Measurements from ENCODE around the gene ARHGAP12.

The ARHGAP12 gene

GRCh38 chr10:31759799-31760626 lies 168.6 kb downstream of the ARHGAP12 start:
- Histone ChIP-seq H3K9ac (ENCODE audit: low read depth, low read length) (peak overlapping the region; percentile 85), H3K4me1 (ENCODE audit: insufficient read depth, low read length) (peaks cover 63% of the 10 kb centered on the region), H3K36me3 (ENCODE audit: insufficient read depth, low read length) (no peaks in the 10 kb centered on the region), H3K9me3 (ENCODE audit: control insufficient read depth, insufficient read depth, low read length) (no peaks in the 10 kb centered on the region; the same call in 1 of the 2 replicates)

DNA sequence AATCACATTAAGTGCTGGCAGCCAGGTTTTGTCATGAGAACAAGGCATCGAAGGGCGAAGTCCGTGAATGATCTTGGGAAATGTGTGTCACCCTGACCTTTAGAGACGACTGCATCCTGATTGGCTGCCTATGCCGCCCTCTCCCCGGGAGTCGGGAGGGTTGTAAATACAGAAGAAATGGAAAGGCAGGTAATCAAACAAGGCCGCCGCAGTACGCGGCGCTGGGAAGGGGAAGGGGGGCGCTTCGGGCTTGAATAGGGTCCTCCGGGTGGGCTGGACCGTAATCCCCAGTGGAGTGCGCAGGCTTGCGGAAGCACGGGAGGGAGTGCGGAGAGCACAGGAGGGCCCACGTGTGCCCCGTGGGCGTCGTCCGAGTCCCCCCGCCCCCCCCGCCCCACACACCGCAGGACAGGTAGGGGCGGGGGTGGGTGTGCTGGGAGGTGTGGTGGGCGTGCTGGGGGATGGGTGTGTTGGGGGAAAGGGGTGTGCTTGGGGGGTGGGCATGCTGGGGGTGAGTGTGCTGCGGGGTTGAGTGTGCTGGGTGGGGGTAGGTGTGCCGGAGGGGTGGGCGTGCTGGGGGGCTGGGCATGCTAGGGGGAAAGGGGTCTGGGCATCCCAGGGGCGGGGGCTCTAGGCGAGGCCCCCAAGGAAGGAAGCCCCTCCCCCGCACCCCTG lies 169.4 kb downstream of the ARHGAP12 start:
- peak overlapping the region; percentile 85 for H3K9ac ChIP-seq (ENCODE audit: low read depth, low read length)
- peaks cover 69% of the 10 kb centered on the region for H3K4me1 ChIP-seq (ENCODE audit: insufficient read depth, low read length)
- no peaks in the 10 kb centered on the region; the same call in 1 of the 2 replicates for H3K9me3 ChIP-seq (ENCODE audit: control insufficient read depth, insufficient read depth, low read length)
- no peaks in the 10 kb centered on the region for H3K36me3 ChIP-seq (ENCODE audit: insufficient read depth, low read length)

DNA sequence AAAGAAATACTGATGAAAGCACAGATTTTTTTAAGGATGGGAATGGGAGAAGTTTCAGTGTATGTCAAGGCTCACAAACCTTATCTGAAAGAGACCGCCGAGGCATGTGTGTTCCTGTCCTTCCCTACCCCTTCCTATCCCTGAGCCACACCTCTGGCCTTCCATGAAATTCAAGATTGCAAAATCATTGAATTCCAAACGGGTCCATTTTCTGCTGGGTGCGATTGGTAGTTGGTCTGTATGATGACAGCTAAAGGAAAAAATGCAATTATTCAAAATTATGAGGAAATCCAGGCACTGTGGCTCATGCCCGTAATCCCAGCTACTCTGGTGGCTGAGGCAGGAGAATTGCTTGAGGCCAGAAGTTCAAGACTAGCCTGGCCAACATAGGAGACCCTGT lies 170.1 kb downstream of the ARHGAP12 start:
- no peaks in the 10 kb centered on the region; the same call in 1 of the 2 replicates for H3K9me3 ChIP-seq (ENCODE audit: control insufficient read depth, insufficient read depth, low read length)
- H3K36me3 ChIP-seq (ENCODE audit: insufficient read depth, low read length) = no peaks in the 10 kb centered on the region
- no peak overlapping the region for H3K9ac ChIP-seq (ENCODE audit: low read depth, low read length)
- H3K4me1 ChIP-seq (ENCODE audit: insufficient read depth, low read length) = peaks cover 69% of the 10 kb centered on the region

DNA sequence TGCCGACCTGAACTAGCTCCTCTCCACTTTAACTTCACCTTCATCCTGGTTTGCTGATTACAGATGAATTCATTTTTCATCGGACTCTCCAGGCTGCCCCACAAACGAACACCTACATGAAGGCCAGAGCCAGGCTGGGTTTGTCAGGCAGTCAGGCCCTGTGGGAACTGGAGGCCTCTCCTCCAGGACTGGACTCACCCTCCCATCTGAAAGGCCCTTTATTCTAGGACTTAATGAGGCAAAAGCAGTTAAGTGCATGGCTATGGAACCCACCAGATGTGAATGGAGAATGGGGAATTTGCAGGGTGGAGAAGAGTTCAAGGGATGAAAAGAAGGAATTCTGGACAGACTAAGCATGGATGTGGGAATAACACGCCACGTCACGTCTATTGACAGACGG lies 170.8 kb downstream of the ARHGAP12 start:
- no peaks in the 10 kb centered on the region for H3K36me3 ChIP-seq (ENCODE audit: insufficient read depth, low read length)
- no peaks in the 10 kb centered on the region for H3K9me3 ChIP-seq (ENCODE audit: control insufficient read depth, insufficient read depth, low read length)
- H3K9ac ChIP-seq (ENCODE audit: low read depth, low read length) = no peak overlapping the region
- H3K4me1 ChIP-seq (ENCODE audit: insufficient read depth, low read length) = peaks cover 68% of the 10 kb centered on the region

- no peak overlapping the region for H3K9ac ChIP-seq (ENCODE audit: low read depth, low read length)
- no peaks in the 10 kb centered on the region for H3K9me3 ChIP-seq (ENCODE audit: control insufficient read depth, insufficient read depth, low read length)
- no peaks in the 10 kb centered on the region for H3K36me3 ChIP-seq (ENCODE audit: insufficient read depth, low read length)
- H3K4me1 ChIP-seq (ENCODE audit: insufficient read depth, low read length) = peaks cover 64% of the 10 kb centered on the region
These were observed 171.2 kb downstream of the ARHGAP12 start for GRCh38 chr10:31757386-31757791.

GRCh38 chr10:31756729-31757110 lies 171.9 kb downstream of the ARHGAP12 start:
- peaks cover 57% of the 10 kb centered on the region for H3K4me1 ChIP-seq (ENCODE audit: insufficient read depth, low read length)
- H3K36me3 ChIP-seq (ENCODE audit: insufficient read depth, low read length) = no peaks in the 10 kb centered on the region
- H3K9ac ChIP-seq (ENCODE audit: low read depth, low read length) = no peak overlapping the region
- H3K9me3 ChIP-seq (ENCODE audit: control insufficient read depth, insufficient read depth, low read length) = no peaks in the 10 kb centered on the region

- Histone ChIP-seq H3K36me3 (ENCODE audit: insufficient read depth, low read length) (no peaks in the 10 kb centered on the region), H3K4me1 (ENCODE audit: insufficient read depth, low read length) (peaks cover 54% of the 10 kb centered on the region)
These were observed 172.4 kb downstream of the ARHGAP12 start for GRCh38 chr10:31756101-31756728.

More at GRCh38 chr10:31756101-31756728, 172.4 kb downstream of the ARHGAP12 start:
- Histone ChIP-seq H3K9me3 (ENCODE audit: control insufficient read depth, insufficient read depth, low read length) (no peaks in the 10 kb centered on the region), H3K9ac (ENCODE audit: low read depth, low read length) (no peak overlapping the region)

All from ES-I3 (cell line).